Fibroblast of lung (primary cell): ENCODE measurements around the gene TMEM240. TPM values are rescaled to one million over a fixed set of nuclear protein-coding genes. Genes with fewer than 3 reads are reported as not detected.
A peak's percentile ranks its signal among the peaks of the same experiment; 100 is the strongest.
"Not testable (repeated sequence)": the region's sequence is repeated elsewhere in the genome, so short reads cannot be mapped to it uniquely, and the experiment has no call there.

Source experiments
- DNase-seq, 2 donors: peaks; one replicate each; pipeline versions ENCODE4 v3.0.0 to v3.0.0-alpha.2; 2010; ENCODE audit warnings: low read depth in 2 of 2
- H2AFZ ChIP-seq: 2 replicates; pipeline ENCODE4 v1.5.1; 2012; ENCODE audit warnings: low read length, control low read depth, inconsistent platforms
- H3K27ac ChIP-seq: 2 replicates; pipeline ENCODE4 v1.5.1; 2011; ENCODE audit warnings: low read length, control low read depth; ENCODE audit not compliant: insufficient read depth
- H3K27me3 ChIP-seq: 2 replicates; pipeline ENCODE4 v1.5.1; 2011; ENCODE audit warnings: mild to moderate bottlenecking, low read length; ENCODE audit not compliant: control insufficient read depth, insufficient read depth
- H3K36me3 ChIP-seq: 2 replicates; pipeline ENCODE4 v1.5.1; 2011; ENCODE audit warnings: low read length; ENCODE audit not compliant: control insufficient read depth, insufficient read depth
- H3K4me1 ChIP-seq: 2 replicates; pipeline ENCODE4 v1.5.1; 2011; ENCODE audit warnings: low read length; ENCODE audit not compliant: control insufficient read depth, insufficient read depth; ENCODE audit errors: extremely low read depth
- H3K4me2 ChIP-seq: 2 replicates; pipeline ENCODE4 v1.5.1; 2011; ENCODE audit warnings: low read length, control low read depth; ENCODE audit not compliant: insufficient read depth; ENCODE audit errors: extremely low read depth
- H3K4me3 ChIP-seq, 4 experiments: fragments of 200-600 bp in 1 of 4; sonication (generic) in 1 of 4; replicated peaks in 1 of 4; 2 replicates each; pipeline ENCODE4 v1.5.1; 2011 to 2016; ENCODE audit warnings: low read length in 4 of 4, low read depth in 3 of 4, mild to moderate bottlenecking in 3 of 4, control low read depth in 2 of 4, inconsistent platforms in 1 of 4, mixed read lengths in 1 of 4; ENCODE audit not compliant: insufficient read depth in 1 of 4; ENCODE audit errors: control extremely low read depth in 1 of 4
- H3K79me2 ChIP-seq: 2 replicates; pipeline ENCODE4 v1.5.1; 2012; ENCODE audit warnings: mild to moderate bottlenecking, low read length, inconsistent platforms; ENCODE audit not compliant: control insufficient read depth, insufficient read depth
- H3K9ac ChIP-seq: 2 replicates; pipeline ENCODE4 v1.5.1; 2011; ENCODE audit warnings: mild to moderate bottlenecking, low read length, control low read depth; ENCODE audit not compliant: insufficient read depth
- H3K9me3 ChIP-seq: 2 replicates; pipeline ENCODE4 v1.5.1; 2012; ENCODE audit warnings: low read depth, low read length; ENCODE audit not compliant: control insufficient read depth, insufficient read depth
- H4K20me1 ChIP-seq: 2 replicates; pipeline ENCODE4 v1.5.1; 2011; ENCODE audit warnings: low read length; ENCODE audit not compliant: control insufficient read depth, insufficient read depth; ENCODE audit errors: extremely low read depth
- EZH2 ChIP-seq: IDR thresholded peaks from 2 replicates; pipeline ENCODE4 v1.5.1; 2012; ENCODE audit warnings: low read length, control low read depth, mild to moderate bottlenecking; ENCODE audit errors: missing control alignments
- polyA plus RNA-seq, 2 donors: library from polyadenylated mRNA; depleted of rRNA in 1 of 2; stranded (reverse) in 1 of 2; unstranded in 1 of 2; fragments of >200 nt; gene quantifications; 2 replicates each; pipeline ENCODE4 v1.2.1, GENCODE V29; 2011 to 2012; ENCODE audit warnings: missing spikeins in 1 of 2
- total RNA-seq: library from RNA; depleted of rRNA; stranded (reverse); fragments of >200 nt; gene quantifications from 2 replicates; pipeline ENCODE4 v1.2.1, GENCODE V29; 2014
- TF ChIP-seq, protein P1 (sequence below), 2 donors: IDR thresholded peaks in 1 of 2; conservative IDR thresholded peaks in 1 of 2; 1 replicate in 1 of 2; 2 replicates in 1 of 2; pipeline ENCODE4 v1.5.1; 2011 to 2012; ENCODE audit warnings: low read length in 2 of 2, control low read depth in 1 of 2, inconsistent platforms in 1 of 2, low read depth in 1 of 2, mild to moderate bottlenecking in 1 of 2

The TMEM240 gene
- total and polyA plus RNA-seq, 2 donors (not counting 1 experiment from before 2014, with no cell fraction given): 1.4 to 5.4 TPM

DNA sequence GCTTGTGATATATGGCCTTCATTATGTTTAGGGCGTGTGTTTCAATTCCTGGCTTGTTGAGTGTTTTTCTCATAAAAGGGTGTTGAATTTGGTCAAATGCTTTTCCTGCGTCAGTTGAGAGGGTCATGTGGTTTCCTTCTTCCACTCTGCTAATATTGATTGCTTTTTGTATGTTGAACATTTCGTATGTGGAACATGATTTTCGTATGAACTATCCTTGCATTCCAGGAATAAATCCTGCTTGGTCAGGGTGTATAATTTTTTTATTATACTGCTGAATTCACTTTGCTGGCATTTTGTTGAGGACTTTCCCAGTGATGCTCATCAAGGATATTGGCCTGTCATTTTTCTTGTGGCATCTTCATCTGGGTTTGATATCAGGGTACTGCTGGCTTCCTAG, 33.1 kb downstream of the TMEM240 start:
- Histone ChIP-seq H3K27ac (no peak overlapping the region), H3K36me3 (no peaks in the 10 kb centered on the region), H3K27me3 (no peaks in the 10 kb centered on the region), H3K4me3 (no peak overlapping the region), H3K9me3 (no peaks in the 10 kb centered on the region), H2AFZ (no peak overlapping the region), H3K79me2 (no peaks in the 10 kb centered on the region), H4K20me1 (no peaks in the 10 kb centered on the region), H3K4me2 (no peak overlapping the region), H3K9ac (no peak overlapping the region), H3K4me1 (peaks cover 3% of the 10 kb centered on the region)
- TF ChIP-seq EZH2: no peak
- TF ChIP-seq, protein P1, sequence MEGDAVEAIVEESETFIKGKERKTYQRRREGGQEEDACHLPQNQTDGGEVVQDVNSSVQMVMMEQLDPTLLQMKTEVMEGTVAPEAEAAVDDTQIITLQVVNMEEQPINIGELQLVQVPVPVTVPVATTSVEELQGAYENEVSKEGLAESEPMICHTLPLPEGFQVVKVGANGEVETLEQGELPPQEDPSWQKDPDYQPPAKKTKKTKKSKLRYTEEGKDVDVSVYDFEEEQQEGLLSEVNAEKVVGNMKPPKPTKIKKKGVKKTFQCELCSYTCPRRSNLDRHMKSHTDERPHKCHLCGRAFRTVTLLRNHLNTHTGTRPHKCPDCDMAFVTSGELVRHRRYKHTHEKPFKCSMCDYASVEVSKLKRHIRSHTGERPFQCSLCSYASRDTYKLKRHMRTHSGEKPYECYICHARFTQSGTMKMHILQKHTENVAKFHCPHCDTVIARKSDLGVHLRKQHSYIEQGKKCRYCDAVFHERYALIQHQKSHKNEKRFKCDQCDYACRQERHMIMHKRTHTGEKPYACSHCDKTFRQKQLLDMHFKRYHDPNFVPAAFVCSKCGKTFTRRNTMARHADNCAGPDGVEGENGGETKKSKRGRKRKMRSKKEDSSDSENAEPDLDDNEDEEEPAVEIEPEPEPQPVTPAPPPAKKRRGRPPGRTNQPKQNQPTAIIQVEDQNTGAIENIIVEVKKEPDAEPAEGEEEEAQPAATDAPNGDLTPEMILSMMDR (conservative IDR thresholded peaks at IDR 0.05 in 1 of 2, IDR thresholded peaks at IDR 0.05 in 1 of 2; ENCODE audit: low read depth in 1 of 2, low read length in 2 of 2): no peak
- peak in 1 of 2 donors; percentile 31 for DNase-seq

DNA sequence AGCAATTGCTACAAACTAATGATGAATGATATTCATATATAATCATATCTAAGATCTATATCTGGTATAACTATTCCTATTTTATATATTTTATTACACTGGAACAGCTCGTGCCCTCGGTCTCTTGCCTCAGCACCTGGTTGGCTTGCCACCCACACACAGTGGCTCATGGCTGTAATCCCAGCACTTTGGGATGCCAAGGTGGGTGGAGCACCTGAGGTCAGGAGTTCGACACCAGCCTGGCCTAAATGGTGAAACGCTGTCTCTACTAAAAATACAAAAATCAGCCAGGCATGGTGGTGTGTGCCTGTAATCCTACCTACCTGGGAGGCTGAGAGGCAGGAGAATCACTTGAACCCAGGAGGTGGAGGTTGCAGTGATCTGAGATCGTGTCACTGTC, 34.6 kb downstream of the TMEM240 start:
- H3K9ac ChIP-seq, H3K27ac ChIP-seq: not testable (repeated sequence)

DNA sequence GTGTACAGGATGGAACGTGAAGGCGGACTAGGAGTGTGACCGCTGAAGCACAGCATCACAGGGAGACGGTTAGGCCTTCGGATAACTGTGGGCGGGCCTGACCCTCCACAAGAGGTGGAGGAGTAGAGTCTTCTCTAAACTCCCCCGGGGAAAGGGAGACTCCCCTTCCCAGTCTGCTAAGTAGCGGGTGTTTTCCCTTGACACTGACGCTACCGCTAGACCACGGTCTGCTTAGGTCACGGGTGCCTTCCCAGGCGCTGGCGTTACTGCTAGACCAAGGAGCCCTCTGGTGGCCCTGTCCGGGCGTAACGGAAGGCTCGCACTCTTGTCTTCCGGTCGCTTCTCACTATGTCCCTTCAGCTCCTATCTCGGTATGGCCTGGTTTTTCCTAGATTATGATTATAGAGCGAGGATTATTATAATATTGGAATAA, 35.0 kb downstream of the TMEM240 start:
- H3K9me3 ChIP-seq, H4K20me1 ChIP-seq, DNase-seq, H3K36me3 ChIP-seq, H3K4me3 ChIP-seq, H3K4me2 ChIP-seq, H3K9ac ChIP-seq, H3K79me2 ChIP-seq, H3K27me3 ChIP-seq, H2AFZ ChIP-seq, H3K4me1 ChIP-seq: not testable (repeated sequence)
- H3K27ac ChIP-seq: peak overlapping the region; percentile 65
- TF ChIP-seq, protein P1 (conservative IDR thresholded peaks at IDR 0.05 in 1 of 2, IDR thresholded peaks at IDR 0.05 in 1 of 2; ENCODE audit: low read depth in 1 of 2, low read length in 2 of 2): peak; percentile 21 to 26

More for the DNA sequence above, 34.6 kb downstream of the TMEM240 start:
- H3K9me3 ChIP-seq, H3K4me1 ChIP-seq, H3K27me3 ChIP-seq, H3K36me3 ChIP-seq, DNase-seq, H3K4me3 ChIP-seq, H3K79me2 ChIP-seq, H3K4me2 ChIP-seq, H4K20me1 ChIP-seq: not testable (repeated sequence)
- peak overlapping the region; percentile 46 for H2AFZ ChIP-seq
